Effector memory CD4-positive, alpha-beta T cell (primary cell): ENCODE measurements around the gene RBPJL.

Source experiments
- DNase-seq, 3 donors: peaks; one replicate each; pipeline ENCODE4 v3.0.0-alpha.2; 2020
- H3K27ac ChIP-seq: 2 replicates; pipeline ENCODE4 v1.7.0; 2013; ENCODE audit warnings: mild to moderate bottlenecking, low read length, moderate library complexity; ENCODE audit not compliant: insufficient read depth, poor library complexity, severe bottlenecking
- H3K27me3 ChIP-seq: replicated peaks from 2 replicates; pipeline ENCODE4 v1.7.0; 2013; ENCODE audit warnings: mild to moderate bottlenecking, low read length; ENCODE audit not compliant: insufficient read depth, control insufficient read depth, poor library complexity, severe bottlenecking
- H3K36me3 ChIP-seq: 2 replicates; pipeline ENCODE4 v1.7.0; 2013; ENCODE audit warnings: mild to moderate bottlenecking, low read length, moderate library complexity; ENCODE audit not compliant: control insufficient read depth, insufficient read depth
- H3K4me1 ChIP-seq: 2 replicates; pipeline ENCODE4 v1.7.0; 2013; ENCODE audit warnings: low read length, mild to moderate bottlenecking; ENCODE audit not compliant: control insufficient read depth, insufficient read depth, poor library complexity, severe bottlenecking
- H3K4me3 ChIP-seq: 2 replicates; pipeline ENCODE4 v1.7.0; 2013; ENCODE audit warnings: low read length, low read depth, mild to moderate bottlenecking; ENCODE audit not compliant: insufficient read depth, poor library complexity, severe bottlenecking
- H3K9me3 ChIP-seq: 2 replicates; pipeline ENCODE4 v1.7.0; 2013; ENCODE audit warnings: mild to moderate bottlenecking, low read length, moderate library complexity; ENCODE audit not compliant: control insufficient read depth

Gene RBPJL

GRCh38 chr20:45329497-45330319 is 23.1 kb downstream of the RBPJL start:
- Histone ChIP-seq H3K4me1 (no peaks in the 10 kb centered on the region), H3K4me3 (no peak overlapping the region), H3K9me3 (no peaks in the 10 kb centered on the region), H3K27me3 (no peaks in the 10 kb centered on the region), H3K36me3 (no peaks in the 10 kb centered on the region), H3K27ac (no peak overlapping the region)
- DNase-seq: no peak

GRCh38 chr20:45330476-45330875 is 23.8 kb downstream of the RBPJL start:
- Histone ChIP-seq H3K36me3 (no peaks in the 10 kb centered on the region), H3K27ac (no peak overlapping the region), H3K9me3 (no peaks in the 10 kb centered on the region), H3K27me3 (no peaks in the 10 kb centered on the region), H3K4me1 (no peaks in the 10 kb centered on the region), H3K4me3 (no peak overlapping the region)
- DNase-seq: no peak

- no peaks in the 10 kb centered on the region for H3K9me3 ChIP-seq
- no peak for DNase-seq
- no peaks in the 10 kb centered on the region for H3K27me3 ChIP-seq
- H3K4me1 ChIP-seq: no peaks in the 10 kb centered on the region
- no peak overlapping the region for H3K4me3 ChIP-seq
- no peak overlapping the region for H3K27ac ChIP-seq
- H3K36me3 ChIP-seq: no peaks in the 10 kb centered on the region
Observed at GRCh38 chr20:45336530-45337366, 30.1 kb downstream of the RBPJL start.

- no peak overlapping the region for H3K4me3 ChIP-seq
- H3K4me1 ChIP-seq: no peaks in the 10 kb centered on the region
- no peak for DNase-seq
Observed at GRCh38 chr20:45337367-45338120, 30.9 kb downstream of the RBPJL start.

GRCh38 chr20:45338121-45339030 is 31.7 kb downstream of the RBPJL start:
- Histone ChIP-seq H3K4me3 (no peak overlapping the region), H3K4me1 (no peaks in the 10 kb centered on the region), H3K27ac (no peak overlapping the region), H3K27me3 (no peaks in the 10 kb centered on the region), H3K36me3 (no peaks in the 10 kb centered on the region), H3K9me3 (no peaks in the 10 kb centered on the region)
- DNase-seq: no peak

More at GRCh38 chr20:45337367-45338120, 30.9 kb downstream of the RBPJL start:
- Histone ChIP-seq H3K27me3 (no peaks in the 10 kb centered on the region), H3K27ac (no peak overlapping the region), H3K9me3 (no peaks in the 10 kb centered on the region), H3K36me3 (no peaks in the 10 kb centered on the region)

- no peaks in the 10 kb centered on the region for H3K9me3 ChIP-seq
- H3K27ac ChIP-seq: no peak overlapping the region
- H3K36me3 ChIP-seq: no peaks in the 10 kb centered on the region
- no peak for DNase-seq
- no peak overlapping the region for H3K4me3 ChIP-seq
- no peaks in the 10 kb centered on the region for H3K27me3 ChIP-seq
- H3K4me1 ChIP-seq: no peaks in the 10 kb centered on the region
Observed at GRCh38 chr20:45339084-45339483, 32.4 kb downstream of the RBPJL start.

- no peak for DNase-seq
- Histone ChIP-seq H3K36me3 (no peaks in the 10 kb centered on the region), H3K4me3 (no peak overlapping the region), H3K27me3 (no peaks in the 10 kb centered on the region), H3K27ac (no peak overlapping the region), H3K4me1 (peaks cover 3% of the 10 kb centered on the region), H3K9me3 (no peaks in the 10 kb centered on the region)
Observed at GRCh38 chr20:45339799-45340198, 33.2 kb downstream of the RBPJL start.

- no peak for DNase-seq
- H3K4me1 ChIP-seq: peaks cover 3% of the 10 kb centered on the region
- no peaks in the 10 kb centered on the region for H3K27me3 ChIP-seq
- no peak overlapping the region for H3K27ac ChIP-seq
- H3K9me3 ChIP-seq: no peaks in the 10 kb centered on the region
- H3K36me3 ChIP-seq: no peaks in the 10 kb centered on the region
- H3K4me3 ChIP-seq: no peak overlapping the region
Observed at GRCh38 chr20:45340236-45340847, 33.7 kb downstream of the RBPJL start.

GRCh38 chr20:45340951-45341350 is 34.3 kb downstream of the RBPJL start:
- Histone ChIP-seq H3K9me3 (no peaks in the 10 kb centered on the region), H3K4me3 (no peak overlapping the region), H3K36me3 (no peaks in the 10 kb centered on the region), H3K4me1 (peaks cover 3% of the 10 kb centered on the region), H3K27ac (no peak overlapping the region), H3K27me3 (no peaks in the 10 kb centered on the region)
- DNase-seq: no peak
